ENCODE results near the gene ADAP2. TPM values are rescaled to one million over a fixed set of nuclear protein-coding genes. Genes with fewer than 3 reads are reported as not detected.
A peak's percentile ranks its signal among the peaks of the same experiment; 100 is the strongest.
"Not testable (repeated sequence)": the region's sequence is repeated elsewhere in the genome, so short reads cannot be mapped to it uniquely, and the experiment has no call there.

ADAP2 gene
- total and polyA plus RNA-seq, 4 donors: 3.8 to 44.6 (median 16.8) TPM

DNA sequence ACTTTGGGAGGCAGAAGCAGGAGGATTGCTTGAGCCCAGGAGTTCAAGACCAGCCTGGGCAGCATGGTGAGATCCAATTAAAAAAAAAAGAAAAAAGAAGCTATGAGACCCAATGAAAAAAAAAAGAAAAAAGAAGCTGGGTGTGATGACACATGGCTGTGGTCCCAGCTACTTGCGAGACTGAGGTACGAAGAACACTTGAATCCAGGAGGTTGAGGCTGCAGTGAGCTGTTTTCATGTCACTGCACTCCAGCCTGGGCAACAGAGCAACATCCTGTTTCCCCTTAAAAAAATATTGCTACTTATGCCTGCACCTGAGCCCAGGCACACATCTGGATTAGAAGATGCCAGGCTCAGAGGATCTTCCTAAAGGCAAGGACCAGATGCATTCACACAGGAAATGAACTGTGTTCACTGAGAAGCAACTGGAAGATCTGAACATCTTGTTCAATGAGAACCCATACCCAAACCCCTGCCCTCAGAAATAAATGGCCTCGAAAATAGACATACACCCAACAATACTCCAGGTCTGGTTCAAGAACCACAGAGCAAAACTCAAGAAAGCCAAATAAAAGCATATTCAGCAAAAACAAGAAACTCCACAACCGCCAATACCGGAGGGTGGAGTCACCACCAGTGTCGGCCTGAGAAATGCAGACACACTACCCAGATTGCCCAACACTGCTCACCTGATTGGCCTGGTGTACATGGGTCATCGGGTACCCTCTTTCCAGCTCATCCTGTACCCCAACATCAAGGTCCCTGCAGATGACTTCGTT lies 53.5 kb downstream of the ADAP2 start:
- no peaks in the 10 kb centered on the region for H3K9me3 ChIP-seq (ENCODE audit: control insufficient read depth, low read length)
- ATAC-seq (ENCODE audit: low FRiP score): no peak
- H3K36me3 ChIP-seq (ENCODE audit: control insufficient read depth in 1 of 2, insufficient read depth in 2 of 2, low read length in 1 of 2): no peaks in the 10 kb centered on the region
- DNase-seq: peak in 1 of 2 donors; percentile 19
- intact Hi-C loops (cut with DNase I): loop anchor here in 1 of 2 donors (10.0 kb wide), 1 partner anchor 150 kb away; the partner anchor contains the start of gene CRLF3
- no peak overlapping the region for H3K27ac ChIP-seq (ENCODE audit: low read depth in 1 of 2, low read length in 2 of 2)
- WGBS, 2 donors: 95 to 97% methylated on average over 8 of the region's 8 CpGs
- H3K4me1 ChIP-seq (ENCODE audit: control insufficient read depth in 1 of 2, insufficient read depth in 2 of 2, low read length in 2 of 2): no peaks in the 10 kb centered on the region
- H3K27me3 ChIP-seq (ENCODE audit: control insufficient read depth in 1 of 2, insufficient read depth in 2 of 2, low read length in 1 of 2): no peaks in the 10 kb centered on the region
- H3K4me3 ChIP-seq (ENCODE audit: low read length in 2 of 2): no peak overlapping the region

DNA sequence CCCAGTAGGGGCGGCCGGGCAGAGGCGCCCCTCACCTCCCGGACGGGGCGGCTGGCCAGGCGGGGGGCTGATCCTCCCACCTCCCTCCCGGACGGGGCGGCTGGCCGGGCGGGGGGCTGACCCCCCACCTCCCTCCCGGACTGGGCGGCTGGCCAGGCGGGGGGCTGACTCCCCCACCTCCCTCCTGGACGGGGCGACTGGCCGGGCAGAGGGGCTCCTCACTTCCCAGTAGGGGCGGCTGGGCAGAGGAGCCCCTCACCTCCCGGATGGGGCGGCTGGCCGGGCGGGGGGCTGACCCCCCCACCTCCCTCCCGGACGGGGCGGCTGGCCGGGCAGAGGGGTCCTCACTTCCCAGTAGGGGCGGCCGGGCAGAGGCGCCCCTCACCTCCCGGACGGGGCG lies 58.2 kb downstream of the ADAP2 start:
- not testable (repeated sequence) for ATAC-seq (ENCODE audit: low FRiP score); H3K27ac ChIP-seq (ENCODE audit: low read depth in 1 of 2, low read length in 2 of 2); H3K9me3 ChIP-seq (ENCODE audit: control insufficient read depth, low read length); H3K27me3 ChIP-seq (ENCODE audit: control insufficient read depth in 1 of 2, insufficient read depth in 2 of 2, low read length in 1 of 2); H3K4me3 ChIP-seq (ENCODE audit: low read length in 2 of 2); H3K36me3 ChIP-seq (ENCODE audit: control insufficient read depth in 1 of 2, insufficient read depth in 2 of 2, low read length in 1 of 2); H3K4me1 ChIP-seq (ENCODE audit: control insufficient read depth in 1 of 2, insufficient read depth in 2 of 2, low read length in 2 of 2)
- peak in 1 of 2 donors; percentile 11 for DNase-seq
- intact Hi-C loops (cut with DNase I): loop anchor here in 1 of 2 donors (10.0 kb wide), 1 partner anchor 155 kb away; the partner anchor contains the start of gene CRLF3
- 96% methylated on average over 4 to 25 of the region's 33 CpGs for whole genome bisulfite sequencing, 2 donors

DNA sequence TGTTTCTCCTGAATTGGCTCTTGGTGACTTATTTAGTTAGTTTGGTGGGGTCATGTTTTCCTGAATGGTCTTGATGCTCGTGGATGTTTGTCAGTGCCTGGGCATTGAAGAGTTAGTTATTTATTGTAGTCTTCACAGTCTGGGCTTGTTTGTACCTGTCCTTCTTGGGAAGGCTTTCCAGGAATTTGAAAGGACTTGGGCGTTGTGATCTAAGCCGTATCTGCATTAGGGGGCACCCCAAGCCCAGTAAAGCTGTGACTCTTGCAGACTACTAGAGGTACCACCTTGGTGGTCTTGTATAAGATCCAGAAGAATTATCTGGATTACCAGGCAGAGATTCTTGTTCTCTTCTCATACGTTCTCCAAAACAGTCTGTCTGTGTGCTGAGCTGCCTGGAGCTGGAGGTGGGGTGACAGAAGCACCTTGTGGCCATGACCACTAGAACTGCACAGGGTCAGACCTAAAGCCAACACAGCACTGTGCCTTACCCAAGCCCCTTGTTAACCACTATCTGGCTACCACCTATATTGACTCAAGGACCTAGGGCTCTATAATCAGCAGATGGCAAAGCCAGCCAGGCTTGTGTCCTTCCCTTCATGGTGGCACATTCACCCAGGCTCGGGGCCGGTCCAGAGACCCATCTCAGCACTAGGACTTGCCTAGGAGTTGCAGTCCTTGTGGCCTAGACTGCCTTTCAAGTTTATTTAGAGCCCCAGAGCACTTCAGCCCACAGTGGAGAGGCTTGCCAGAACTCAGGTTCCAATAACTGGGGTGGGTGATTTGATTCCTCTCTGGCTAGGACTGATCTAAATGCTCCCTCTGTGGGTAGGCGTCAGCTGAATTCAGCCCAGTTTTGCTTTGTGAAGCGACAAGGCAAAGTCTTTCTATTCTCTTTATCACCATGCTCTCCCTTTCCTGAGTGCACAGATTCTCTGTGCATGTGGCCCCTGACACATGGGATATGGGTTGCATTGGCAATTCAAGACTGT lies 60.1 kb downstream of the ADAP2 start:
- DNase-seq (no peak), ATAC-seq (ENCODE audit: low FRiP score) (no peak)
- WGBS, 2 donors: 82 to 86% methylated on average over 8 of the region's 8 CpGs
- no peaks in the 10 kb centered on the region for H3K9me3 ChIP-seq (ENCODE audit: control insufficient read depth, low read length)
- intact Hi-C loops (cut with DNase I): no loop called here
- H3K27me3 ChIP-seq (ENCODE audit: control insufficient read depth in 1 of 2, insufficient read depth in 2 of 2, low read length in 1 of 2): no peaks in the 10 kb centered on the region
- H3K4me3 ChIP-seq (ENCODE audit: low read length in 2 of 2): no peak overlapping the region
- peaks cover 0 to 5% of the 10 kb centered on the region in 2 donors for H3K36me3 ChIP-seq (ENCODE audit: control insufficient read depth in 1 of 2, insufficient read depth in 2 of 2, low read length in 1 of 2)
- no peaks in the 10 kb centered on the region for H3K4me1 ChIP-seq (ENCODE audit: control insufficient read depth in 1 of 2, insufficient read depth in 2 of 2, low read length in 2 of 2)
- no peak overlapping the region for H3K27ac ChIP-seq (ENCODE audit: low read depth in 1 of 2, low read length in 2 of 2)

DNA sequence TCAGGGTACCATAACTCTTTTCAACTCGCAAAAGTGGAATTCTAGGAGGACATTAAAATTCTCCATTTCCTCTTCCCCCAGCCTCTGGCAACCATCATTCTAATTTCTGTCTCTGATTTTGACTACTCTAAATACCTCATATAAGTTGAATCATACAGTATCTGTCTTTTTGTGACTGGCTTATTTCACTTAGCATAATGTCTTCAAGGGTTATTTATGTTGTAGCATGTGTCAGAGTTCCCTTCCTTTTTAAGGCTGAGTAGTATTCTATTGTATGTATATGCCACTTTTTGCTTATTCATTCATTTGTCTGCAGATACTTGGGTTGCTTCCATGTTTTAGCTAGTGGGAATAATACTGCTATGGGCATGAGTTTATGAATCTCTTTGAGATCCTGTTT lies 61.1 kb downstream of the ADAP2 start:
- Histone ChIP-seq H3K4me1 (ENCODE audit: control insufficient read depth in 1 of 2, insufficient read depth in 2 of 2, low read length in 2 of 2) (no peaks in the 10 kb centered on the region), H3K27me3 (ENCODE audit: control insufficient read depth in 1 of 2, insufficient read depth in 2 of 2, low read length in 1 of 2) (no peaks in the 10 kb centered on the region), H3K27ac (ENCODE audit: low read depth in 1 of 2, low read length in 2 of 2) (no peak overlapping the region), H3K36me3 (ENCODE audit: control insufficient read depth in 1 of 2, insufficient read depth in 2 of 2, low read length in 1 of 2) (peaks cover 0 to 5% of the 10 kb centered on the region in 2 donors), H3K4me3 (ENCODE audit: low read length in 2 of 2) (no peak overlapping the region), H3K9me3 (ENCODE audit: control insufficient read depth, low read length) (no peaks in the 10 kb centered on the region)
- intact Hi-C loops (cut with DNase I): no loop called here
- WGBS, 2 donors: 91 to 93% methylated on average over 1 of the region's 1 CpG
- DNase-seq: no peak
- ATAC-seq (ENCODE audit: low FRiP score): no peak

DNA sequence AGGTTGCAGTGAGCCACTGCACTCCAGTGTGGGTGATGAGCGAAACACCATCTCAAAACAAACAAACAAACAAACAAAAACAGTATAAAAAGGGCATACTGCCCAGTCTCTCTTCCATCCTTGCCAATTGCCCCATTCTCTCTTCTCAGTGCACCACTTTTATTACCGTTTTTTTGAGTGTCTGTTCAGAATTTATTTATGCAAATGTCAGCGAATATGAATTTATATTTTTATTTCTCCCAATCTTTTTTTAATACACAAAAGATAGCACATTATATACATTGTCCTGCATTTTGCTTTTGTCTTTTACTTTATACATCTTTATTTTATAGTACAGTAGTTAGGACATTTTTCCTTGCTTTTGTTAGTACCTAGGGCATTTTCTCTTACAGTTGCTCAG lies 68.7 kb downstream of the ADAP2 start:
- Histone ChIP-seq H3K36me3 (ENCODE audit: control insufficient read depth in 1 of 2, insufficient read depth in 2 of 2, low read length in 1 of 2) (no peaks in the 10 kb centered on the region), H3K27me3 (ENCODE audit: control insufficient read depth in 1 of 2, insufficient read depth in 2 of 2, low read length in 1 of 2) (no peaks in the 10 kb centered on the region), H3K9me3 (ENCODE audit: control insufficient read depth, low read length) (no peaks in the 10 kb centered on the region), H3K4me1 (ENCODE audit: control insufficient read depth in 1 of 2, insufficient read depth in 2 of 2, low read length in 2 of 2) (no peaks in the 10 kb centered on the region), H3K27ac (ENCODE audit: low read depth in 1 of 2, low read length in 2 of 2) (no peak overlapping the region), H3K4me3 (ENCODE audit: low read length in 2 of 2) (no peak overlapping the region)
- intact Hi-C loops (cut with DNase I): no loop called here
- DNase-seq: no peak
- WGBS, 2 donors: 84 to 91% methylated on average over 3 of the region's 3 CpGs
- ATAC-seq (ENCODE audit: low FRiP score): no peak

DNA sequence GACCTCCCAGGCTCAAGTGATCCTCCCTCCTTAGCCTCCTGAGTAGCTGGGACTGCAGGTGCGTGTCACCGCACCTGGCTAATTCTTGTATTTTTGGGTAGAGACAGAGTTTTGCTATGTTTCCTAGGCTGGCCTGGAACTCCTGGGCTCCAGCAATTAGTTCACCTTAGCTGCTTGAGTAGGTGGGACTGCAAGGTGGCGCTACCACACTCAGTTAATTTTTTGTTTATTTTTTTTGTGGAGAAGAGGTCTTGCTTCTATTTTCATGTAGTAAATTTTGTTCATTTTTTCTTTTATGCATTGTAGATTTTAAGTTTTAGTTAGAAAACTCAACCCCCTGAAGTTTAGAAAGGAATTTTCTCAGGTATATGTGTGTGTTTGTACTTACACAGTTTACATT lies 70.8 kb downstream of the ADAP2 start:
- Histone ChIP-seq H3K4me3 (ENCODE audit: low read length in 2 of 2) (no peak overlapping the region), H3K36me3 (ENCODE audit: control insufficient read depth in 1 of 2, insufficient read depth in 2 of 2, low read length in 1 of 2) (peaks cover 0 to 7% of the 10 kb centered on the region in 2 donors), H3K27ac (ENCODE audit: low read depth in 1 of 2, low read length in 2 of 2) (no peak overlapping the region), H3K27me3 (ENCODE audit: control insufficient read depth in 1 of 2, insufficient read depth in 2 of 2, low read length in 1 of 2) (no peaks in the 10 kb centered on the region), H3K9me3 (ENCODE audit: control insufficient read depth, low read length) (no peaks in the 10 kb centered on the region), H3K4me1 (ENCODE audit: control insufficient read depth in 1 of 2, insufficient read depth in 2 of 2, low read length in 2 of 2) (no peaks in the 10 kb centered on the region)
- DNase-seq (no peak), ATAC-seq (ENCODE audit: low FRiP score) (no peak)
- intact Hi-C loops (cut with DNase I): no loop called here
- 99% methylated on average over 3 of the region's 3 CpGs for WGBS, 2 donors

DNA sequence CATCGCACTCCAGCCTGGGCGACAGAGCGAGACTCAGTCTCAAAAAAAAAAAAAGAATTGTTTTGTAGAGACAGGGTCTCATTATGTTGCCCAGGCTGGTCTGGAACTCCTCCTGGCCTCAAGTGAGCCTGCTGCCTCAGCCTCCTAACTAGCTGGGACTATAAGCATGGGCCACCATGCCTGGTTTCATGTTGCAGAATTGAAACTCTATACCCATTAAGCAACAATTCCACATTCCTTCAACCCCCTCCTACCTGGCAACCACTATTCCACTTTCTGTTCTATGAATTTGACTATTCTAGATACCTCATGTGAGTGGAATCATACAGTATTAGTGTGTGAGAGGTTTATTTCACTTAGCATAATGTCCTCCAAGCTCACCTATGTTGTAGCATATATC lies 73.6 kb downstream of the ADAP2 start:
- H3K27ac ChIP-seq (ENCODE audit: low read depth in 1 of 2, low read length in 2 of 2): no peak overlapping the region
- H3K4me1 ChIP-seq (ENCODE audit: control insufficient read depth in 1 of 2, insufficient read depth in 2 of 2, low read length in 2 of 2): no peaks in the 10 kb centered on the region
- intact Hi-C loops (cut with DNase I): no loop called here
- H3K27me3 ChIP-seq (ENCODE audit: control insufficient read depth in 1 of 2, insufficient read depth in 2 of 2, low read length in 1 of 2): no peaks in the 10 kb centered on the region
- no peak overlapping the region for H3K4me3 ChIP-seq (ENCODE audit: low read length in 2 of 2)
- ATAC-seq (ENCODE audit: low FRiP score) (no peak), DNase-seq (no peak)
- 98 to 100% methylated on average over 3 of the region's 3 CpGs for WGBS, 2 donors
- H3K9me3 ChIP-seq (ENCODE audit: control insufficient read depth, low read length): no peaks in the 10 kb centered on the region
- H3K36me3 ChIP-seq (ENCODE audit: control insufficient read depth in 1 of 2, insufficient read depth in 2 of 2, low read length in 1 of 2): peaks cover 8 to 12% of the 10 kb centered on the region in 2 donors

DNA sequence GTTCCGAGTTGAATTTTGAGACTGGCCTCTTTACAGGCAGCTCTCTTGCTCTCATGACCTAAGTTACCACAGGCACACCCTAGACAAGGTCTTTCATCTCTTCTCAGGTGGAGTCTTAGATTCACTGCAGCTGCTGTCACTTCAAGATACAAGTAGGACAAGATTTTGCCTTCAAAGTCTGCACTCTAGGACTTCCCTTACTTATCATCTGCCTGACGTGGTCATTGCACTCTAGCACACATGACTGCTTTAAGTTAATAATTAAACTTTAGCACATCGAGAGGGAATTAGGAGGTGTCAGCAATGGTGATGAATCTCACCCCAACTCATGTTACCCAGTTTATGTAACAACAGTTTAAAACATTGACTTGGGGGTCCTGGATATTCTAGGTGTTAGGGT lies 74.7 kb downstream of the ADAP2 start:
- ATAC-seq (ENCODE audit: low FRiP score) (no peak), DNase-seq (no peak)
- H3K4me3 ChIP-seq (ENCODE audit: low read length in 2 of 2): no peak overlapping the region
- no peaks in the 10 kb centered on the region for H3K27me3 ChIP-seq (ENCODE audit: control insufficient read depth in 1 of 2, insufficient read depth in 2 of 2, low read length in 1 of 2)
- H3K9me3 ChIP-seq (ENCODE audit: control insufficient read depth, low read length): no peaks in the 10 kb centered on the region
- H3K36me3 ChIP-seq (ENCODE audit: control insufficient read depth in 1 of 2, insufficient read depth in 2 of 2, low read length in 1 of 2): peaks cover 8 to 12% of the 10 kb centered on the region in 2 donors
- 89 to 90% methylated on average over 3 of the region's 3 CpGs for WGBS, 2 donors
- intact Hi-C loops (cut with DNase I): no loop called here
- H3K27ac ChIP-seq (ENCODE audit: low read depth in 1 of 2, low read length in 2 of 2): no peak overlapping the region
- no peaks in the 10 kb centered on the region for H3K4me1 ChIP-seq (ENCODE audit: control insufficient read depth in 1 of 2, insufficient read depth in 2 of 2, low read length in 2 of 2)

All from aorta (tissue), 5 donors.